NCI-H2196 treated with DMSO at 0.1 percent for 48 hours (cell line): Measurements from ENCODE around the gene GCFC2.

ENCODE experiments used
- DNase-seq: peaks from one replicate; lab custom pipeline; 2025; ENCODE audit not compliant: unreplicated experiment; lab: John Stamatoyannopoulos, UW

Gene GCFC2

DNA sequence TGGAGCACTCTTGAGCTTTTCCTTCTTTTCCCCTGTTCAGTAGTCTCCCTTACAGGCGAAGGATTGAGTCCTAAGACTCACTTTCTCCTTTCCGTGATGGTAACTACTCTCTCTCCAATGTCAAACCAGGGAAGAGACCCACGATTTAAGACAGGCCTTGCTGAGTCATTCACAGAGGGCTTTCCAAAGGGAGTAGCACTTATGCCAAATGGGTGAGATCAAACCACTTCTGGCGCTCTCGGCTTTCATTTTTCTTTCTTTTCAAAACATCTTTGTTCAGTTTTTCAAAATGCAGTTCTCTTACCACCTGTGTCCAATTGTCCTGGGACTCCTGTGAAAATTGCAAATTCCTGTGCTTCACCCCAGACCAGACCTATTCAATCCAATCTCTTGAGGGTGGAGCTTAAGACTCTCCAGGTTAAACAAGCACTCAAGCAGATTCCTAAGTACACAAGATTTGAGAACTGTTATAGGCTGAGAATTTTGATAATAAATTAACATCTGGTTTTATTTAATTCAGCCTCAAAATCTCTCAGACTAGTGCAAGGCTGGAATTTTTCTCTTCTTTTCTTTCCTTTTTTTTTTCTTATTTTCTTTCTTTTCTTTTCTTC is 78.5 kb downstream of the GCFC2 start:
- DNase-seq, result no peak

- DNase-seq, result peak; percentile 11
Measured at GRCh38 chr2:75627902-75628504, 82.7 kb downstream of the GCFC2 start.

DNA sequence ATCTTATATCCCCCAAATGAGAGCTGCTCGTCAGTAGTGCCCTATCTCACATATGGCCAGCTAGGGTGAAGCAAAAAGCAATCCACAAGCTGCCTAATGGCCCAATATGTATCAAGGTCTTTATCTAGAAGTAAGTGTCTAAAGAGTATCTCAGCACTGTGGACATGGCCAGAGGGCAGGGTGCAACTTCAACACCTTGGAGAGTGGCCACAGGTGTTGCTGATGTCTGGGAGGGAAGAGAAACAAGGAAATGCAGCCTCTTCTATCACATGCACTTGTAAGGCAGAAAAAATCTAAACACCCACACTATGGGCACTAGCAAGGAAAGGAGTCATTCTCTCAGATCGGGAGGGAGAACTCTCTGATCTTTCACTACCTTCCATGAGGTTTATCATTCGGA is 87.8 kb downstream of the GCFC2 start:
- no peak for DNase-seq

DNA sequence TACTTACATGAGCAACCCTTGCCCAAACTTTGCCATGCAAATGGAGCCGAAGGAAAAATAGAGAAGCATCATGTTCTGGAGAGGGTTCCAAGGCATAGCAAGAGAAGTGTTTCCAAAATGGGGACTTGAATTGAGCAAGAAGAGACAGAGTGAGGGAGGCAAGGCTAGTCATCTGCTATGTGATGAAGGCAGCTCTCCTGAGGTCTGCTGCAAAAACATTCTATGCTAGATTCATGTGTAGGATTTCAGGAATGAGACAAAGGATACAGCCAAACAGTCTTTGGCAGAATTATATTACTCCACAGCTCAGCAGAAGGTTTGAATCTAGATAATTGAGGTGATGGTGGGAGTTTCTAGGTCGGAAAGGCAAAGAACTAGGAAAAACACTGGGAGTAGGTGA is 88.2 kb downstream of the GCFC2 start:
- DNase-seq, result no peak

GRCh38 chr2:75621228-75621627 is 89.5 kb downstream of the GCFC2 start:
- no peak for DNase-seq

GRCh38 chr2:75619956-75620740 is 90.6 kb downstream of the GCFC2 start:
- DNase-seq, result no peak

GRCh38 chr2:75616933-75617332 is 93.8 kb downstream of the GCFC2 start:
- DNase-seq, result no peak

GRCh38 chr2:75616406-75616805 is 94.3 kb downstream of the GCFC2 start:
- DNase-seq, result no peak

GRCh38 chr2:75614162-75614651 is 96.5 kb downstream of the GCFC2 start:
- no peak for DNase-seq

DNA sequence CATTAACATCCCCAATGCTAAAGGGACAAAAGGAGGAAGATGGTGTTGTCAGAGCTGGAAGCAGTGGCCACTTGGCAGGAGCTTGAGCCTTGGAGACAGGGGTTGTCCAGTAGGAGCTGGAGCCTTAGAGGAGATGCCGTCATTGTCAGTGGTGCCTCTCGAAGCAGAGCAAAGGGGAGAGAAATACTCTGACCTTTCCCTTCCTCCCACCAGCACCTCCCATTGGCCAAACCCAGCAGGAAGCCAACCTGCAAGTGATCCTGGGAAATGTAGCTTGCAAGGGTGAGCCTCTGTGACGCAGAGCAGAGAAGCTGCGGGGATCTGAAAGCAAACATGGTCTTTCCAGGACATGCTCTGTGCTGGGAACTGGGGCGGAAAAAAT is 97.9 kb downstream of the GCFC2 start:
- DNase-seq, result no peak
